Measurements from ENCODE around the gene TMEM192. TPM values are rescaled to one million over a fixed set of nuclear protein-coding genes. Genes with fewer than 3 reads are reported as not detected.

Gene TMEM192
- total and polyA plus RNA-seq, 2 of the 8 experiments (the other 6 are each of a cell fraction or from before 2014, with no cell fraction given) = 7.3 to 10.9 TPM

GRCh38 chr4:165052627-165053026 lies 60.0 kb downstream of the TMEM192 start:
- FAIRE-seq (no peak), DNase-seq (ENCODE audit: low read depth in 1 of 2, low spot score in 2 of 2) (no peak)
- TF ChIP-seq GTF2F1 (IDR thresholded peaks at IDR 0.05; ENCODE audit: borderline replicate concordance, low read depth, low read length) (no peak), E2F6 (IDR thresholded peaks at IDR 0.05) (no peak), CTCF (IDR thresholded peaks at IDR 0.05; ENCODE audit: control extremely low read depth in 1 of 3, insufficient read depth in 1 of 3, low read depth in 1 of 3, low read length in 3 of 3) (no peak), SUZ12 (IDR thresholded peaks at IDR 0.05; ENCODE audit: low read length) (no peak), HDAC6 (IDR thresholded peaks at IDR 0.05; ENCODE audit: low read depth, low read length) (no peak), NANOG (IDR thresholded peaks at IDR 0.05; ENCODE audit: insufficient read depth, low read depth, low read length, poor library complexity, severe bottlenecking) (no peak), CEBPB (IDR thresholded peaks at IDR 0.05; ENCODE audit: low read depth, low read length) (no peak)

More at GRCh38 chr4:165052627-165053026, 60.0 kb downstream of the TMEM192 start:
- no peaks in the 10 kb centered on the region for H3K23me2 ChIP-seq (ENCODE audit: low read depth, low read length)
- no peak overlapping the region for H3K27ac ChIP-seq (ENCODE audit: low read depth, low read length)
- no peak overlapping the region for H2BK12ac ChIP-seq (ENCODE audit: low read depth, low read length)
- H3K23ac ChIP-seq (ENCODE audit: insufficient read length) = no peak overlapping the region
- H2BK5ac ChIP-seq (ENCODE audit: low read depth, low read length) = no peak overlapping the region
- 86% methylated on average over 3 of the region's 3 CpGs; no CpG with 5 or more reads in 1 of the 2 experiments for WGBS, 2 experiments (ENCODE audit: extremely low coverage in 1 of 2, insufficient coverage in 1 of 2, insufficient read length in 1 of 2, insufficient replicate concordance in 2 of 2, low coverage in 1 of 2, low lambda C conversion rate in 2 of 2, missing lambda C conversion rate in 1 of 2)
- H3K9ac ChIP-seq (replicated peaks in 1 of 4; ENCODE audit: extremely low read depth in 1 of 4, low read depth in 3 of 4, low read length in 3 of 4) = no peak overlapping the region
- H3K56ac ChIP-seq (replicated peaks; ENCODE audit: insufficient read length, low read depth, low read length) = no peak overlapping the region
- no peak overlapping the region for H3K4ac ChIP-seq (replicated peaks; ENCODE audit: insufficient read length, low read depth, low read length)
- no peak overlapping the region for H2BK20ac ChIP-seq (ENCODE audit: low read length)
- H3K4me2 ChIP-seq (ENCODE audit: insufficient read depth in 1 of 2, low read depth in 2 of 2, low read length in 2 of 2) = no peak overlapping the region
- no peaks in the 10 kb centered on the region for H3K79me1 ChIP-seq (ENCODE audit: low read depth, low read length)
- no peak overlapping the region for H4K91ac ChIP-seq (replicated peaks; ENCODE audit: insufficient read length, low read length)
- 0 out of 2 replicates have a peak overlapping the region, but pooled peaks have one; percentile 15 for H4K8ac ChIP-seq (ENCODE audit: extremely low read depth, insufficient read depth, low read length)
- CTCF ChIA-PET (ENCODE audit: partially characterized antibody) = interaction anchor here (0.6 to 2.1 kb wide), 3 partner anchors 11 to 647 kb away, joined by 3 to 4 read pairs (median 3); no protein-coding TSS in a partner anchor
- H4K20me1 ChIP-seq (replicated peaks in 1 of 2; ENCODE audit: control insufficient read depth in 1 of 2, insufficient read depth in 2 of 2, low read length in 2 of 2) = no peaks in the 10 kb centered on the region
- no peak overlapping the region for H3K4me3 ChIP-seq (ENCODE audit: extremely low read depth in 1 of 4, insufficient read depth in 2 of 4, low read depth in 3 of 4, low read length in 4 of 4)
- H3K27me3 ChIP-seq (replicated peaks in 1 of 4; ENCODE audit: control insufficient read depth in 3 of 4, extremely low read depth in 1 of 4, insufficient read depth in 3 of 4, low read length in 3 of 4) = no peaks in the 10 kb centered on the region
- no peaks in the 10 kb centered on the region for H3K36me3 ChIP-seq (ENCODE audit: control insufficient read depth in 2 of 4, insufficient read depth in 4 of 4, low read length in 3 of 4)
- no peak overlapping the region for H2BK15ac ChIP-seq (ENCODE audit: low read length)
- no peak overlapping the region for H2BK120ac ChIP-seq (replicated peaks; ENCODE audit: low read depth, low read length)
- no peaks in the 10 kb centered on the region for H3K79me2 ChIP-seq (ENCODE audit: control insufficient read depth in 1 of 2, insufficient read depth in 2 of 2, low read length in 2 of 2)
- no peaks in the 10 kb centered on the region for H3K9me3 ChIP-seq (ENCODE audit: insufficient read depth in 2 of 2, low read depth in 1 of 2, low read length in 1 of 2)
- H2AFZ ChIP-seq (ENCODE audit: low read length) = no peak overlapping the region
- POLR2A ChIA-PET (ENCODE audit: partially characterized antibody) = no interaction called here
- no peak overlapping the region for H2AK5ac ChIP-seq (ENCODE audit: low read depth, low read length)
- H3K14ac ChIP-seq (ENCODE audit: insufficient read length) = no peak overlapping the region
- no peaks in the 10 kb centered on the region for H3K4me1 ChIP-seq (replicated peaks in 1 of 4; ENCODE audit: control insufficient read depth in 3 of 4, insufficient read depth in 4 of 4, low read length in 3 of 4)
- no peak overlapping the region for H4K5ac ChIP-seq (ENCODE audit: insufficient read length, low read depth, low read length)
- no peak overlapping the region for H3K18ac ChIP-seq (ENCODE audit: extremely low read depth, low read length)

Measured in H1 (cell line).